Spleen (tissue), 11 donors: ENCODE data around the gene SEMA5B. TPM values are rescaled to one million over a fixed set of nuclear protein-coding genes. Genes with fewer than 3 reads are reported as not detected.

ENCODE experiments used
- DNase-seq: peaks from one replicate; pipeline ENCODE4 v3.0.0-alpha.2; 2020
- H3K27ac ChIP-seq, 8 donors: fragments of 200-600 bp; sonication (generic) in 7 of 8; 1 replicate in 4 of 8; 2 replicates in 4 of 8; pipeline versions ENCODE4 v1.5.0 to v1.8.0; 2016 to 2021; ENCODE audit warnings: inconsistent platforms in 4 of 8, mild to moderate bottlenecking in 4 of 8, moderate library complexity in 1 of 8
- H3K27me3 ChIP-seq, 7 donors: fragments of 200-600 bp; sonication (generic) in 6 of 7; replicated peaks in 1 of 7; 1 replicate in 4 of 7; 2 replicates in 3 of 7; pipeline versions ENCODE4 v1.5.0 to v1.8.0; 2016 to 2021; ENCODE audit warnings: inconsistent platforms in 3 of 7, mild to moderate bottlenecking in 1 of 7
- H3K36me3 ChIP-seq, 6 donors: fragments of 200-600 bp; sonication (generic) in 5 of 6; 1 replicate in 4 of 6; 2 replicates in 2 of 6; pipeline versions ENCODE4 v1.5.0 to v1.8.0; 2016 to 2021; ENCODE audit warnings: inconsistent platforms in 2 of 6
- H3K4me1 ChIP-seq, 6 donors: fragments of 200-600 bp; sonication (generic) in 5 of 6; 1 replicate in 3 of 6; 2 replicates in 3 of 6; pipeline versions ENCODE4 v1.5.0 to v1.8.0; 2016 to 2021; ENCODE audit warnings: inconsistent platforms in 3 of 6
- H3K4me3 ChIP-seq, 8 donors: fragments of 200-600 bp; sonication (generic) in 7 of 8; 1 replicate in 4 of 8; 2 replicates in 4 of 8; pipeline versions ENCODE4 v1.5.0 to v1.8.0; 2016 to 2021; ENCODE audit warnings: inconsistent platforms in 4 of 8, mild to moderate bottlenecking in 4 of 8, moderate library complexity in 2 of 8
- H3K9me3 ChIP-seq, 8 donors: fragments of 200-600 bp; sonication (generic) in 7 of 8; 1 replicate in 4 of 8; 2 replicates in 4 of 8; pipeline versions ENCODE4 v1.5.0 to v1.8.0; 2016 to 2021; ENCODE audit warnings: inconsistent platforms in 4 of 8
- POLR2A ChIP-seq, 3 donors: fragments of 450-650 bp; IDR thresholded peaks; one replicate each; pipeline ENCODE4 v1.5.1; 2017; ENCODE audit warnings: antibody characterized with exemption in 3 of 3, mild to moderate bottlenecking in 1 of 3
- POLR2AphosphoS5 ChIP-seq, 3 donors: sonication (generic); formaldehyde crosslinking; IDR thresholded peaks; one replicate each; pipeline ENCODE4 v1.5.1; 2017; ENCODE audit warnings: antibody characterized with exemption in 3 of 3
- WGBS, 5 donors: extraction: QIAGEN DNeasy Blood & Tissue Kit in 3 of 5; methylation state at CpG; one replicate each; pipeline versions ENCODE4 v1.1.5 to v1.1.7; 2013 to 2018; 5-methylcytosine and 5-hydroxymethylcytosine counted together
- intact Hi-C: fragments of 100-400 bp; cut with DNase I; formaldehyde crosslinking; loops from one replicate; pipeline ENCODE4 v1.15.0; 2023; ENCODE audit warnings: low total_unique reads
- polyA plus RNA-seq, 3 donors: library from polyadenylated mRNA; stranded (reverse); fragments of 200-250 nt; gene quantifications; one replicate each; pipeline ENCODE4 v1.2.1, GENCODE V29; 2013
- total RNA-seq, 7 donors: library from RNA; depleted of rRNA in 3 of 7; stranded (reverse); fragments of >200 nt in 3 of 7; fragmentation: NEBNext Ultra II Directional in 4 of 7; extraction: Animal tissue kit (Norgen Biotek cat#: 25700) in 4 of 7; gene quantifications; one replicate each; pipeline versions ENCODE4 v1.1.0 to v1.2.1, GENCODE V29; 2016 to 2021
- TF ChIP-seq, protein P1 (sequence below), 11 experiments: fragments of 200-600 bp in 7 of 11; fragments of 450-650 bp in 4 of 11; sonication (generic) in 4 of 11; IDR thresholded peaks in 8 of 11; conservative IDR thresholded peaks in 3 of 11; 1 replicate in 7 of 11; 2 replicates in 4 of 11; pipeline versions ENCODE4 v1.4.0 to v1.8.0; 2016 to 2021; ENCODE audit warnings: antibody characterized with exemption in 11 of 11, inconsistent platforms in 4 of 11, mild to moderate bottlenecking in 1 of 11
- donor health status: healthy with polysubstance abuse.
- donor health status: DM: no; HTN: no; CAD: no; lungs with moderate emphysema.
- donor health status: DM: no; HTN: no; CAD: no.
- donor health status: Bipolar disorder and iron deficiency.
- donor health status: healthy.
- donor health status: DM: no; HTN: no; CAD: no.
- donor health status: DM: yes; HTN: yes; CAD: no.

SEMA5B gene
- total and polyA plus RNA-seq, 10 donors = 0.09 to 0.63 (median 0.41) TPM; not detected in 3

DNA sequence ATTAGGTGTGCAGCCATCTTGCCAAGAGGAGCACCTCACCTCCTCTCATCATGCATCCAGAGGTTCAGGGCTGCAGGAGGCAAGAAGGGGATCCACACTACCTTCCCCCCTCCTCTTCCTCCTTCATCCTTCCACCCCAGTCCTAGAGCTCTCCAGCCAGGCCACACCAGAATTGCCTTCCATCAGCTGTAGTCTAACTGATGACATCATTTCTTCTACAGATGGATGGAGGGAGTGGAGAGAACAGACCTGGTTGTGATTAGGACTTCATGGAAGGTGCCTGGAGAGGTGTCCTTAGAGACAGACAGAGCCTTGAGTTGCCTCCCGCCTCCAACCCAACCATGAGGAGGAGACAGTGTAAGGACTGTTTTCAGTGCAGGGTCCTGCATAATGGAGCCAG is 14.9 kb downstream of the SEMA5B start:
- no peak for DNase-seq
- H3K4me1 ChIP-seq = no peaks in the 10 kb centered on the region
- intact Hi-C loops = no loop called here
- no peak overlapping the region for H3K27ac ChIP-seq
- TF ChIP-seq POLR2AphosphoS5 (IDR thresholded peaks at IDR 0.05) (no peak), POLR2A (IDR thresholded peaks at IDR 0.05) (no peak)
- TF ChIP-seq, protein P1, sequence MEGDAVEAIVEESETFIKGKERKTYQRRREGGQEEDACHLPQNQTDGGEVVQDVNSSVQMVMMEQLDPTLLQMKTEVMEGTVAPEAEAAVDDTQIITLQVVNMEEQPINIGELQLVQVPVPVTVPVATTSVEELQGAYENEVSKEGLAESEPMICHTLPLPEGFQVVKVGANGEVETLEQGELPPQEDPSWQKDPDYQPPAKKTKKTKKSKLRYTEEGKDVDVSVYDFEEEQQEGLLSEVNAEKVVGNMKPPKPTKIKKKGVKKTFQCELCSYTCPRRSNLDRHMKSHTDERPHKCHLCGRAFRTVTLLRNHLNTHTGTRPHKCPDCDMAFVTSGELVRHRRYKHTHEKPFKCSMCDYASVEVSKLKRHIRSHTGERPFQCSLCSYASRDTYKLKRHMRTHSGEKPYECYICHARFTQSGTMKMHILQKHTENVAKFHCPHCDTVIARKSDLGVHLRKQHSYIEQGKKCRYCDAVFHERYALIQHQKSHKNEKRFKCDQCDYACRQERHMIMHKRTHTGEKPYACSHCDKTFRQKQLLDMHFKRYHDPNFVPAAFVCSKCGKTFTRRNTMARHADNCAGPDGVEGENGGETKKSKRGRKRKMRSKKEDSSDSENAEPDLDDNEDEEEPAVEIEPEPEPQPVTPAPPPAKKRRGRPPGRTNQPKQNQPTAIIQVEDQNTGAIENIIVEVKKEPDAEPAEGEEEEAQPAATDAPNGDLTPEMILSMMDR (IDR thresholded peaks at IDR 0.05 in 8 of 11, conservative IDR thresholded peaks at IDR 0.05 in 3 of 11) = no peak
- peaks cover 0 to 20% (median 0%) of the 10 kb centered on the region in 7 donors for H3K27me3 ChIP-seq
- WGBS, 5 donors = 93 to 100% (median 98%) methylated on average over 1 of the region's 1 CpG
- no peak overlapping the region for H3K4me3 ChIP-seq
- H3K9me3 ChIP-seq = no peaks in the 10 kb centered on the region
- no peaks in the 10 kb centered on the region for H3K36me3 ChIP-seq

DNA sequence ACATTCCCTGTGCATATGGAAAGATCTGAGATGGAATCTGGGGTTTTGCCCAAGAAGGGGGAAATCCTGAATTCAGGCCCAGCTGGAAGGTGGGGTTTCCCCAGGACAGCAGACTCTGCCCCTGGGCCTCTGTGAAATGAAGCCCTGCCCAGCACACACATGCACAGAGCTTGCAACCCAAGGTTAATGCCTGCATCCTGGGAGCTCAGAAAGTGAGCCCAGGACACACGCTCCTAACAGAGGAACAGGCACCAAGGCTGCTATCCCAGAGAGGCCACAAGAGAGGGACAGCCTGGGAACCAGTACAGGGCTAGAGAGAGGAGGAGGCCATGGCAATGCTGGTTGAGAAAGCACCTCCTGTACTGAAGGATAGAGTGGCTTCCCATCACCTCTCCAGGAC is 16.1 kb downstream of the SEMA5B start:
- Histone ChIP-seq H3K27ac (no peak overlapping the region), H3K4me3 (no peak overlapping the region), H3K36me3 (no peaks in the 10 kb centered on the region), H3K9me3 (no peaks in the 10 kb centered on the region), H3K4me1 (no peaks in the 10 kb centered on the region), H3K27me3 (peaks cover 0 to 20% (median 0%) of the 10 kb centered on the region in 7 donors)
- intact Hi-C loops = no loop called here
- WGBS, 5 donors = 86 to 100% (median 88%) methylated on average over 1 of the region's 1 CpG
- TF ChIP-seq POLR2AphosphoS5 (IDR thresholded peaks at IDR 0.05) = no peak
- TF ChIP-seq, protein P1 (IDR thresholded peaks at IDR 0.05 in 8 of 11, conservative IDR thresholded peaks at IDR 0.05 in 3 of 11) = no peak
- no peak for TF ChIP-seq POLR2A (IDR thresholded peaks at IDR 0.05)
- DNase-seq = no peak

DNA sequence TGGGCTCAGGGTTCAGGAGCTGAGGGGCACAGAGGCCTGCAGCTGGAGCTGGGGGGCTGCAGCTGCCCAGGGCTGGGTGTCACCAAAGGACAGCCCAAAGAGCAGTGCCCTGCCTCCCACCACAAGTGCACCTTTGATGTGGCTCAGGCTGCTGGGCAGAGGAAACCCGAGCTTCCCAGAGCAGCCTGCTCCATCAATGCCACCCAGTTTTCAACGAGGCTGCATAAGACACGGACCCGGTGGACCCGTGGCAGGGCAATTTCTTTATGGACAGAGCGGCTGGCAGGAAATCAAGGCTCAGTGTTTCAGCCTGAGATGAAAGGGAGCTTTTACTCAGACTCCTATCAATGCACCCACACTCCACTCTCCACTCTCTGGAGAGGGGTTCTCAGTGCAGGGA is 18.7 kb downstream of the SEMA5B start:
- Histone ChIP-seq H3K9me3 (no peaks in the 10 kb centered on the region), H3K36me3 (no peaks in the 10 kb centered on the region), H3K27ac (no peak overlapping the region), H3K4me3 (no peak overlapping the region), H3K4me1 (no peaks in the 10 kb centered on the region), H3K27me3 (peaks cover 0 to 17% (median 0%) of the 10 kb centered on the region in 7 donors)
- 21 to 41% (median 30%) methylated on average over 6 of the region's 6 CpGs for WGBS, 5 donors
- intact Hi-C loops = no loop called here
- no peak for DNase-seq
- TF ChIP-seq POLR2A (IDR thresholded peaks at IDR 0.05) (no peak), POLR2AphosphoS5 (IDR thresholded peaks at IDR 0.05) (no peak)
- TF ChIP-seq, protein P1 (IDR thresholded peaks at IDR 0.05 in 8 of 11, conservative IDR thresholded peaks at IDR 0.05 in 3 of 11) = no peak

GRCh38 chr3:123006609-123007008 is 21.0 kb downstream of the SEMA5B start:
- Histone ChIP-seq H3K27me3 (peaks cover 0 to 14% (median 0%) of the 10 kb centered on the region in 7 donors), H3K4me1 (no peaks in the 10 kb centered on the region), H3K4me3 (no peak overlapping the region), H3K27ac (no peak overlapping the region), H3K9me3 (no peaks in the 10 kb centered on the region), H3K36me3 (no peaks in the 10 kb centered on the region)
- intact Hi-C loops = no loop called here
- no peak for TF ChIP-seq POLR2A (IDR thresholded peaks at IDR 0.05)
- TF ChIP-seq, protein P1 (IDR thresholded peaks at IDR 0.05 in 8 of 11, conservative IDR thresholded peaks at IDR 0.05 in 3 of 11) = no peak
- no peak for DNase-seq
- 42 to 48% (median 44%) methylated on average over 2 of the region's 2 CpGs for WGBS, 5 donors
